ENCODE measurements around the gene MYH10.

The MYH10 gene

DNA sequence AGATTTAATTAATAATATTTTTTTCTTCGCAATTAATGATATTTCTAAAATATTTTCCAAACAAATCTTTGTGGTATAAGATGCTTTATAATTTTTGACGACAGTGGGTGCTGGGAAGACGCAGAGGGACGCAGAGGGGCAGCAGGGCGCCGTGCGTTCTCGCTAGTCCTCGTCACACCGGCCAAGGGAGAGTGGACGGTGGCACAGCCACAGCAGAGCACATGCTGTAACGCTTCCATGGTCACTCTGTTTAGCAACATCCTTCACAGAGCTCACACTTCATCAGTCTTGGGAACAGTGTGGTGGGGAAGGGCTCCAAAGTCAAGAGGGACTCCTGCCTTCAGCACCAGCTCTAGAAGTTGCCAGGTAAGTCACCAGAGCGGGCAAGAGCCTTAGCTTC lies 134.4 kb downstream of the MYH10 start:
- Histone ChIP-seq H3K18ac (ENCODE audit: low read length) (no peak overlapping the region), H3K79me1 (ENCODE audit: low read depth, low read length) (no peaks in the 10 kb centered on the region), H2AK5ac (ENCODE audit: low read depth, low read length) (no peak overlapping the region), H2BK12ac (ENCODE audit: low read length) (no peak overlapping the region), H3K4me3 (ENCODE audit: low read length in 2 of 2) (peak overlapping the region in 1 of 2 donors; percentile 1), H2AFZ (ENCODE audit: low read length) (no peak overlapping the region), H3K4me1 (ENCODE audit: control insufficient read depth in 2 of 2, insufficient read depth in 1 of 2, low read depth in 1 of 2, low read length in 2 of 2) (no peaks in the 10 kb centered on the region), H3K23ac (ENCODE audit: low read depth, low read length, poor library complexity) (no peak overlapping the region), H2BK120ac (ENCODE audit: low read depth, low read length) (no peak overlapping the region), H3K9ac (ENCODE audit: low read depth, low read length, poor library complexity) (no peak overlapping the region), H3K4ac (ENCODE audit: low read length) (no peak overlapping the region), H3K27ac (replicated peaks; ENCODE audit: low read length) (no peak overlapping the region), H4K91ac (ENCODE audit: low read depth, low read length, poor library complexity) (no peak overlapping the region), H3K4me2 (ENCODE audit: insufficient read depth, low read length, poor library complexity, severe bottlenecking) (no peak overlapping the region), H3K36me3 (replicated peaks in 1 of 2; ENCODE audit: control insufficient read depth in 2 of 2, insufficient read depth in 2 of 2, low read length in 2 of 2) (peaks cover 65 to 99% of the 10 kb centered on the region in 2 donors), H3K14ac (ENCODE audit: low read length) (no peak overlapping the region), H3K9me3 (replicated peaks in 1 of 2; ENCODE audit: control insufficient read depth in 2 of 2, insufficient read depth in 1 of 2, low read depth in 1 of 2, low read length in 2 of 2) (no peaks in the 10 kb centered on the region), H3K27me3 (ENCODE audit: control insufficient read depth in 3 of 3, insufficient read depth in 3 of 3, low read depth in 1 of 3, low read length in 3 of 3) (no peaks in the 10 kb centered on the region), H2BK5ac (ENCODE audit: low read length) (no peak overlapping the region), H4K8ac (ENCODE audit: low read depth, low read length) (no peak overlapping the region), H2BK15ac (ENCODE audit: low read length) (no peak overlapping the region)
- WGBS, 2 donors (ENCODE audit: extremely low coverage in 2 of 2, insufficient read length in 2 of 2, insufficient replicate concordance in 1 of 2), result no CpG with 5 or more reads among the region's 13 CpGs
- no peak for DNase-seq (ENCODE audit: low spot score)

- no peak overlapping the region for H3K4ac ChIP-seq (ENCODE audit: low read length)
- H3K9me3 ChIP-seq (replicated peaks in 1 of 2; ENCODE audit: control insufficient read depth in 2 of 2, insufficient read depth in 1 of 2, low read depth in 1 of 2, low read length in 2 of 2), result no peaks in the 10 kb centered on the region
- H3K4me3 ChIP-seq (ENCODE audit: low read length in 2 of 2), result no peak overlapping the region
- no peak overlapping the region for H3K23ac ChIP-seq (ENCODE audit: low read depth, low read length, poor library complexity)
- no peak overlapping the region for H3K9ac ChIP-seq (ENCODE audit: low read depth, low read length, poor library complexity)
- no peak overlapping the region for H2BK5ac ChIP-seq (ENCODE audit: low read length)
- DNase-seq (ENCODE audit: low spot score), result no peak
- no peak overlapping the region for H2AFZ ChIP-seq (ENCODE audit: low read length)
- H3K18ac ChIP-seq (ENCODE audit: low read length), result no peak overlapping the region
- no peak overlapping the region for H3K14ac ChIP-seq (ENCODE audit: low read length)
- no peak overlapping the region for H2BK120ac ChIP-seq (ENCODE audit: low read depth, low read length)
- H4K8ac ChIP-seq (ENCODE audit: low read depth, low read length), result no peak overlapping the region
- no peaks in the 10 kb centered on the region for H3K79me1 ChIP-seq (ENCODE audit: low read depth, low read length)
- H4K91ac ChIP-seq (ENCODE audit: low read depth, low read length, poor library complexity), result no peak overlapping the region
- WGBS, 2 donors (ENCODE audit: extremely low coverage in 2 of 2, insufficient read length in 2 of 2, insufficient replicate concordance in 1 of 2), result no CpG with 5 or more reads among the region's 8 CpGs
- no peaks in the 10 kb centered on the region for H3K27me3 ChIP-seq (ENCODE audit: control insufficient read depth in 3 of 3, insufficient read depth in 3 of 3, low read depth in 1 of 3, low read length in 3 of 3)
- H3K27ac ChIP-seq (replicated peaks; ENCODE audit: low read length), result no peak overlapping the region
- H3K36me3 ChIP-seq (replicated peaks in 1 of 2; ENCODE audit: control insufficient read depth in 2 of 2, insufficient read depth in 2 of 2, low read length in 2 of 2), result peaks cover 67 to 99% of the 10 kb centered on the region in 2 donors
- no peak overlapping the region for H2BK15ac ChIP-seq (ENCODE audit: low read length)
- no peak overlapping the region for H3K4me2 ChIP-seq (ENCODE audit: insufficient read depth, low read length, poor library complexity, severe bottlenecking)
- H2BK12ac ChIP-seq (ENCODE audit: low read length), result no peak overlapping the region
- no peak overlapping the region for H2AK5ac ChIP-seq (ENCODE audit: low read depth, low read length)
- H3K4me1 ChIP-seq (ENCODE audit: control insufficient read depth in 2 of 2, insufficient read depth in 1 of 2, low read depth in 1 of 2, low read length in 2 of 2), result no peaks in the 10 kb centered on the region
Observed at GRCh38 chr17:8494506-8495111, 135.9 kb downstream of the MYH10 start.

GRCh38 chr17:8494021-8494420 lies 136.5 kb downstream of the MYH10 start:
- no peaks in the 10 kb centered on the region for H3K27me3 ChIP-seq (ENCODE audit: control insufficient read depth in 3 of 3, insufficient read depth in 3 of 3, low read depth in 1 of 3, low read length in 3 of 3)
- H3K4me2 ChIP-seq (ENCODE audit: insufficient read depth, low read length, poor library complexity, severe bottlenecking), result no peak overlapping the region
- no peaks in the 10 kb centered on the region for H3K79me1 ChIP-seq (ENCODE audit: low read depth, low read length)
- H4K91ac ChIP-seq (ENCODE audit: low read depth, low read length, poor library complexity), result no peak overlapping the region
- DNase-seq (ENCODE audit: low spot score), result no peak
- H3K4ac ChIP-seq (ENCODE audit: low read length), result no peak overlapping the region
- WGBS, 2 donors (ENCODE audit: extremely low coverage in 2 of 2, insufficient read length in 2 of 2, insufficient replicate concordance in 1 of 2), result no CpG with 5 or more reads among the region's 12 CpGs
- no peak overlapping the region for H2BK5ac ChIP-seq (ENCODE audit: low read length)
- H3K14ac ChIP-seq (ENCODE audit: low read length), result no peak overlapping the region
- no peak overlapping the region for H2BK15ac ChIP-seq (ENCODE audit: low read length)
- H3K4me3 ChIP-seq (ENCODE audit: low read length in 2 of 2), result no peak overlapping the region
- no peak overlapping the region for H2BK120ac ChIP-seq (ENCODE audit: low read depth, low read length)
- H3K27ac ChIP-seq (replicated peaks; ENCODE audit: low read length), result no peak overlapping the region
- H2AK5ac ChIP-seq (ENCODE audit: low read depth, low read length), result no peak overlapping the region
- no peak overlapping the region for H2AFZ ChIP-seq (ENCODE audit: low read length)
- H3K18ac ChIP-seq (ENCODE audit: low read length), result no peak overlapping the region
- H3K4me1 ChIP-seq (ENCODE audit: control insufficient read depth in 2 of 2, insufficient read depth in 1 of 2, low read depth in 1 of 2, low read length in 2 of 2), result no peaks in the 10 kb centered on the region
- H4K8ac ChIP-seq (ENCODE audit: low read depth, low read length), result no peak overlapping the region
- H3K23ac ChIP-seq (ENCODE audit: low read depth, low read length, poor library complexity), result no peak overlapping the region
- H3K36me3 ChIP-seq (replicated peaks in 1 of 2; ENCODE audit: control insufficient read depth in 2 of 2, insufficient read depth in 2 of 2, low read length in 2 of 2), result peaks cover 62 to 99% of the 10 kb centered on the region in 2 donors
- no peak overlapping the region for H3K9ac ChIP-seq (ENCODE audit: low read depth, low read length, poor library complexity)
- H3K9me3 ChIP-seq (replicated peaks in 1 of 2; ENCODE audit: control insufficient read depth in 2 of 2, insufficient read depth in 1 of 2, low read depth in 1 of 2, low read length in 2 of 2), result no peaks in the 10 kb centered on the region
- H2BK12ac ChIP-seq (ENCODE audit: low read length), result no peak overlapping the region

GRCh38 chr17:8492121-8492520 lies 138.4 kb downstream of the MYH10 start:
- Histone ChIP-seq H3K14ac (ENCODE audit: low read length) (no peak overlapping the region), H2AFZ (ENCODE audit: low read length) (no peak overlapping the region), H3K27me3 (ENCODE audit: control insufficient read depth in 3 of 3, insufficient read depth in 3 of 3, low read depth in 1 of 3, low read length in 3 of 3) (no peaks in the 10 kb centered on the region), H2AK5ac (ENCODE audit: low read depth, low read length) (no peak overlapping the region), H3K23ac (ENCODE audit: low read depth, low read length, poor library complexity) (no peak overlapping the region), H3K9ac (ENCODE audit: low read depth, low read length, poor library complexity) (no peak overlapping the region), H2BK15ac (ENCODE audit: low read length) (no peak overlapping the region), H4K8ac (ENCODE audit: low read depth, low read length) (no peak overlapping the region), H3K36me3 (replicated peaks in 1 of 2; ENCODE audit: control insufficient read depth in 2 of 2, insufficient read depth in 2 of 2, low read length in 2 of 2) (peaks cover 74 to 100% of the 10 kb centered on the region in 2 donors), H3K4me1 (ENCODE audit: control insufficient read depth in 2 of 2, insufficient read depth in 1 of 2, low read depth in 1 of 2, low read length in 2 of 2) (no peaks in the 10 kb centered on the region), H3K27ac (replicated peaks; ENCODE audit: low read length) (no peak overlapping the region), H4K91ac (ENCODE audit: low read depth, low read length, poor library complexity) (no peak overlapping the region), H2BK120ac (ENCODE audit: low read depth, low read length) (no peak overlapping the region), H3K4me3 (ENCODE audit: low read length in 2 of 2) (no peak overlapping the region), H2BK5ac (ENCODE audit: low read length) (no peak overlapping the region), H3K9me3 (replicated peaks in 1 of 2; ENCODE audit: control insufficient read depth in 2 of 2, insufficient read depth in 1 of 2, low read depth in 1 of 2, low read length in 2 of 2) (peaks cover 0 to 4% of the 10 kb centered on the region in 2 donors), H3K4me2 (ENCODE audit: insufficient read depth, low read length, poor library complexity, severe bottlenecking) (no peak overlapping the region), H3K4ac (ENCODE audit: low read length) (no peak overlapping the region), H2BK12ac (ENCODE audit: low read length) (no peak overlapping the region), H3K18ac (ENCODE audit: low read length) (no peak overlapping the region), H3K79me1 (ENCODE audit: low read depth, low read length) (no peaks in the 10 kb centered on the region)
- WGBS, 2 donors (ENCODE audit: extremely low coverage in 2 of 2, insufficient read length in 2 of 2, insufficient replicate concordance in 1 of 2), result no CpG with 5 or more reads among the region's 17 CpGs
- DNase-seq (ENCODE audit: low spot score), result no peak
